Glomerular endothelial cell (primary cell): ENCODE measurements around the gene DPM2. TPM values are rescaled to one million over a fixed set of nuclear protein-coding genes. Genes with fewer than 3 reads are reported as not detected.

Experiments
- DNase-seq: peaks from one replicate; pipeline ENCODE4 v3.0.0-alpha.2; 2011; ENCODE audit warnings: low read depth, low spot score; ENCODE audit errors: extremely low read depth
- total RNA-seq: library from RNA; depleted of rRNA; stranded (reverse); fragments of >200 nt; gene quantifications from 2 replicates; pipeline ENCODE4 v1.2.3, GENCODE V29; 2015

The DPM2 gene
- total RNA-seq, 1 donor from 2014 or later = 19.7 TPM

DNA sequence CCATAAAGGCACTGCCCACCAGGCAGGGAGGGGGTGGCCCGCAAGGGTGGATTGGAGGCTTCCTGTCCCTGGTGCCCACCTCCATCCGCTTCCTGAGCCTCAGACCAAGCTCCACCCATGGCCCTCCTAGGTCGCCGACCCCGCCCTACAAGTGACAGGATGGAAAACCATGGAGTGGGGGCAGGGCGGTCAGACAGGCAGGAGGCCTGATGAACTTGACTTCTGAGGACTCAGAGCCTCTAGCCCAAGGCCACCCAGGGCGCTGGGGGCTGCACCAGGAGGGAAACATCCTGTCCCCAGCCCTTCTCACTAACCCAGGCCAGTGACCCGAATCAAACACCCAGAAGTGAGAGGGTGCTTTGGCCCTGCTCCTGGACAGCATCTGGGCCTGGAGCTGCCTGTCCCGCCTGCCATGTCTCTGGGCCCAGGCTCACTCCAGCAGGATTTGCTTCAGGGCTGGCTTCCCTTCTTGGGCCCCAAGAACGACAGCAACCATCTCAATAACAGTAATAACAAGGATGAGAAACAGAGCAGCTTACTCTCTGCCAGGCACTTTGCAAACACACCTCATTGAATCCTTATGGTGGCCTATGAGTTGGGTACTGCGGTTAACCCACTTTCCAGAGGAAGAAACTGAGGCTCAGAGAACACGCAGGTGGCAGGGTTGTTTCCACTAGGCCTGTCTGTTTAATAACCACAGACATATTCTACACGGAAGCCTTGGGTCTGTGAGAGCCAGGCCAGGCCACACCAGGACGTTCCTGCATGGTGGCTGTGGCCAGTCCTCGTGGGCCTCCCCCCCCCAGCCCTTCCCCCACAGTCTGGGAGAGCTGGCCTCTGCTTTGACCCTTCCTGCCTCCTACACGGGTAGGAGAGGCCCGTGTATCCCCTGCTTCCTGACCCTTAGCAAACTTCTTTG lies 33.8 kb downstream of the DPM2 start:
- DNase-seq = no peak

GRCh38 chr9:127899128-127899943 lies 38.3 kb downstream of the DPM2 start, which contains the start of gene ST6GALNAC6:
Gene ST6GALNAC6, minus strand, starts transcription at chr9:127899603. Its CDS starts 1,622 bp downstream, at chr9:127897981.
- no peak for DNase-seq

GRCh38 chr9:127898433-127899127 lies 39.1 kb downstream of the DPM2 start:
- DNase-seq = no peak

DNA sequence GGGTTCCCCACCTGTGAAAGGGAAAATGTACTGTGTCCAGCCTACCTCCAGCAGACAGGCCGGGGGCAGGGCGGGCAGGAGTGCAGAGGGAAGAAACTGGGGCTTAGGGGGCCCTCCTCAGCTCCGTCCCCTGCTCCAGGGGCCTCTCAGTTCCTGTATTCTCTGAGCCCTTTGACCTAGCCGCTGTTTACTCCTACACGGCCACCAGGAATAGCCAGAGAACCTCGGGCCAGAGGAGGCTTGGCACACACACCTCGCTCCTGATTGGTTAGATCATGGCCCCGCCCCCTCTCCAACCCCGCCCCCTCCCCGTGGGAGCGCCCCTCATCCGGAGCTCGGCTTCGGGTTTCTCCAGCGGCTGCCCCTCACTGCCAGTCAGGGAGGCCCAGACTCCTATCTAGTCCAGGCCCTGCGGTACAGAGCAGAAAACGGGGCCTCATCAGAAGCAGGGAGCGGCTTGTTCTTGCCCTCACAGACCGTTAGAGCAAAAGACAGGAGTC lies 40.4 kb downstream of the DPM2 start:
- no peak for DNase-seq

DNA sequence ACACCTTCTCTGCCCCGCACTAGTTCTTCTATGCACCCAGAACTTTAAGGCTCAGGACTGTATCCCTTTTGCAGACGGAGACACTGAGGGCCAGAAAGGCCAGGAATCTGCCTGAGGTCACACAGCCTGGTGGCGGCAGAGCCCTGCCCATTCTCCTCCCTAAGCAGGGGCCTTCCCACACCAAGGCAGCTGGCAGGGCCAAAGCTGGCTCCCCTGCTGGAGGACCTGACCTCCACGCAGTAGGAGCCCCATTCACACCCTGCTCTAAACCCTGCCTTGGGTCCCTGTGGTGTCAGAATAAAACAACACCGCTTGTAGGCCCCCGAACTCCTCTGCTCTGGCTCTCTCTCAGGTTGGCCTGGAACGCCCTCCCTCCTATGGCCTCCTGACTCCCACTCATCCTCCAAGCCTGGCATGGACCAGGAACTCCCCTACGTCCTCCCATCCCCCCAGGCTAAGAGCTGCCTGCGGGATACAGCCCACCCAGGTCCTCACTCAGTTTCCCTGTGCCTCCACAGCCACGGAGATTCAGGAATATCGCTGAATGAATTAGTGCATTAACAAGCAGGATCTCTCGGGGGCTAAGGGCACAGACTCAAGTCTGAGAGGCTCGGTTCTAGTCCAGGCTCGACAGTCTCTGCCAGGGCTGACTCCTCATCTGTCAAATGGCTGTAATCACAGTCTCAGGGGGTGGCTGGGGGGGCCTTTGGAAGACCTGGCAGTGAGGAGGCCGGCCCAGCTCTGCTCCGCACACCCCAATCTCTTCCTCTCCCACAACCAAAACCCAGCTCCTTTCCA lies 41.1 kb downstream of the DPM2 start:
- DNase-seq = no peak

DNA sequence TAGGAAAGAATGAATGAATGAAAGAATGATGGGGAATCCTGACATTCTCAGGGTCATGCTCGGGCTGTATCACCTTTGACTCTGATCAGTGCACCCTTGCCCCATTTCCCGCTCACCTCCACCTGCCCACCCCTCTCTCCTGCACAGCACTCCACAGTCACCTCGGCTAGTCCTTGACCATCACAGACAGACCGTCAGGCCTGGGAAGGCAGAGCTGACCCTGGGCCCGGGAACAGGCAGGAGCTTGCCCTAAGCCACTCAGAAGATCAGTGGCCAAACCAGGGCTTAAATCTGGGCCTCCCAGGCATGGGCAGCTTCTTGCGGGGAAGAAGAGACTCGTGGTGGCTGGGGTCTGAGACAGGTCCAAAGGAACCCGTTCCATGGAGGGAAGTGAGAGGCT lies 41.8 kb downstream of the DPM2 start:
- no peak for DNase-seq

DNA sequence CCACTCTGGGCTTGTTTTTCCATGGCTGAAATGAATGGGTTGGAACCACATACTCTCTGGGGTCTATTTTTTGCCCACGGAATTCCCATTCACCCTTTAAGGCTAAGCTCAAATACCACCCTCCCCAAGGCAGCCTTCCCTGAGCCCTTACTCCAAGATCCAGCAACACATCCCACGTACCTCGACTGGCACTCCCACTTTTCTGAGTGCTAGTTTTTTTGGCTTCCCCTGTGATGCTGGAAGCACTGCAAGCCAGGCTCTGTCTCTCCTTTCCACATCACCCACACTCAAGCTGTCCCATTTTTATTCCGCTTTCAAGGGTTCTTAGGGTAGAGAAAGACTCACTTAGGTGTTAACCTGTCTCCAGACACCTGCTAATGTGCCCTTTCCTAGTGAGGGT lies 44.3 kb downstream of the DPM2 start:
- no peak for DNase-seq

DNA sequence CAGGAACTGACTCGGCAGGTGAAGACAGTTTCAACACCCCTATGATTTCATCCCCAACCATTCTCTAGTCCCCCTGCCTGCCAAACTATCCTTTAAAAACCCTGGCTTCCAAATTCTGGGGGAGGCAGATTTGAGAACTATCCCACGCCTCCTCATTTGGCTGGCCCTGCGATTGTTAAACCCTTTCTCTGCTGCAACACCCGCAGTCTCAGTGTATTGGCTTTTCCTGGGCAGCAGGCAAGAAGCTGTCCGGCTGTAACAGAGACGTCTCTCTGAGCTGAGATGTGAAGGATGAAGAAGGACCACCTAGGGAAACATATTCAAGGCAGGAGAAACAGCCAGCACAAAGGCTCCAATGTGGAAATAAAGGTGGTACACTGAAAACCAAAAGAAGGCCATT lies 44.8 kb downstream of the DPM2 start:
- no peak for DNase-seq

- DNase-seq = no peak
These were observed 47.6 kb downstream of the DPM2 start for GRCh38 chr9:127890053-127890452.

GRCh38 chr9:127887792-127888191 lies 49.9 kb downstream of the DPM2 start:
- no peak for DNase-seq

DNA sequence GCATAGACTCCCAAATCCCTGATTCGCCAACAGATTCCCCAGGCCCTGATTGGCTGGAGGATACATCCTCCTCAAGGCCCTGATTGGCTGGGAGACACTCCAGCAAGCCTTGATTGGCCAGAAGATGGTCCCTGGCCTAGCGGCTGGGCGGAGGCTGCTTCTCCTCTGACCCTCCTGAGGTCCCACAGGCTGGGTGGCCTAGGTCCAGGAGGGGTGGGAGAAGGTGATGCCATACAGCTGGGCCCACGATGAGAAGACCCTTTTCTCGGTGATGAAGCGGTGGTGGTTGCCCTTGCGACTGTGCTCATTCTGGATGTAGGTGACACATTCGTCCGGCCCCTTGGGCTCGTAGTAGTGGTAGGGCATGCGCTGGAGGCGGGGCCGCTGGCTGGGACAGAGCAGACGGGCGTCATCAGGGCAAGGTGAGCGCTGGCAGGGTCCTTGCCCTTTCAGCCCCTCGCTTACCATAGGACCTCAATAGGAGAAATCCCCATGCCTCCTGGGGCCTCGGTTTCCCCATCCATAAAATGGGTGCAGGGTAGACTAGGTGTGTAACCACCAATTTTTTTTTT lies 51.2 kb downstream of the DPM2 start:
- DNase-seq = no peak

DNA sequence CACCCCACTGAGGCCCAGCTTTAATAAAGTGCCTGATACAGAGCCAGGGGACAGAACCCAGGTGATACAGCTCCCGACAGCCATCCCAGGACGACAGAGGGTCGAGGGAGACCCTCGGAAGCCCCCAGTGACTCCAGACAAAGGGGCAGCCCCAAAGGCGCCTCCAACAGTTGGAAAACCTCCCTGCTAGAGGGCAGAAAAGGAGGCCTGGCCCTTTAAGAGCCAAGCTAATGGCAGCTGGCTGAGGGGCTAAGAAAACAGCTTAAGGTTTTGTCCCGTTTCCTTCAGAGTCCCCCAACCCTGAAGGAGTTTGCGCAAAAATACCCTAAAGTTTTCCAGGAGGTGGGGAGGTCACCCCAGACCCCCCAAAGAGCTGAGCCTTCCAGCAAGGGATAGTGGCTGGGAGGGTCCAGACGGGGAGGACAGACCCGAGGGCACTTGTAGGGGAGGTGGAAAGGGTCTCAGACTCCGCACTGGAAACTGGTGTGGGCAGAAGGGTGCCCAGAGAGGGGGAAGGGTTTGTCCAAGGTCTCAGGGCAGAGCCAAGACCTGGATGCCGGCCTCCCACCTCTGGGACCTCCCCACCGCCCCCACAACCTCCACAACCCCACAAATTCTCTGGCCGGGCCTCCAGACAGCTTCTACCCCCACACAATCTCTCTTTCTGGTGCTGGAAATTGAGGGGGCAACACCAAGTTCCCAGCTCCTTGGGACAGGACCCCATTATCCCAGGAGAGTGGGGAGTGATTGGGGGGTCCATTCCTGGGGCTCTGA lies 52.0 kb downstream of the DPM2 start:
- no peak for DNase-seq

Other genes with a start within 250 kb of the DPM2 start
- gene CFAP157, start 230.9 kb downstream of the DPM2 start, total RNA-seq = not detected in 2 replicates
- gene PTRH1, start 222.2 kb downstream of the DPM2 start, total RNA-seq = 46.5 and 51.4 TPM in 2 replicates
- gene TTC16, start 221.8 kb downstream of the DPM2 start, total RNA-seq = not detected in 2 replicates
- gene TOR2A, start 202.6 kb downstream of the DPM2 start, total RNA-seq = 18.2 and 21.9 TPM in 2 replicates
- 94.0 and 160 TPM in 2 replicates for gene SH2D3C, start 159.2 kb downstream of the DPM2 start, total RNA-seq
- gene CDK9, start 151.8 kb downstream of the DPM2 start, total RNA-seq = 110 and 146 TPM in 2 replicates
- gene FPGS, start 135.0 kb downstream of the DPM2 start, total RNA-seq = 72.6 and 91.9 TPM in 2 replicates
- 469 and 565 TPM in 2 replicates for gene ENG, start 83.2 kb downstream of the DPM2 start, total RNA-seq
- 80.6 and 88.4 TPM in 2 replicates for gene AK1, start 60.2 kb downstream of the DPM2 start, total RNA-seq
- 70.4 and 72.0 TPM in 2 replicates for gene ST6GALNAC6, start 38.3 kb downstream of the DPM2 start, total RNA-seq
- 59.7 and 80.3 TPM in 2 replicates for gene ST6GALNAC4, start 20.8 kb downstream of the DPM2 start, total RNA-seq
- 3.0 and 3.9 TPM in 2 replicates for gene PIP5KL1, start 7.1 kb downstream of the DPM2 start, total RNA-seq
- gene EEIG1, start 43.1 kb upstream of the DPM2 start, total RNA-seq = 29.6 TPM in 2 replicates
- 6.8 and 8.4 TPM in 2 replicates for gene NAIF1, start 129.5 kb upstream of the DPM2 start, total RNA-seq
- 16.1 and 24.1 TPM in 2 replicates for gene SLC25A25, start 130.4 kb upstream of the DPM2 start, total RNA-seq
- 63.4 and 68.6 TPM in 2 replicates for gene PTGES2, start 189.9 kb upstream of the DPM2 start, total RNA-seq
- gene LCN2, start 211.6 kb upstream of the DPM2 start, total RNA-seq = not detected in 2 replicates
- gene BBLN, start 222.4 kb upstream of the DPM2 start, total RNA-seq = 274 and 308 TPM in 2 replicates